ENCODE measurements around the gene DCC.
A peak's percentile ranks its signal among the peaks of the same experiment; 100 is the strongest.
"Not testable (repeated sequence)": the region's sequence is repeated elsewhere in the genome, so short reads cannot be mapped to it uniquely, and the experiment has no call there.

The DCC gene

GRCh38 chr18:52348209-52348608, 8.2 kb downstream of the DCC start:
- DNase-seq: peak; percentile 20

GRCh38 chr18:52349498-52349897, 9.5 kb downstream of the DCC start:
- no peak for DNase-seq

GRCh38 chr18:52352920-52353319, 12.9 kb downstream of the DCC start:
- DNase-seq: no peak

GRCh38 chr18:52353589-52353988, 13.6 kb downstream of the DCC start:
- DNase-seq: no peak

- peak; percentile 6 for DNase-seq
Measured at GRCh38 chr18:52363861-52364260, 23.9 kb downstream of the DCC start.

GRCh38 chr18:52366851-52367250, 26.9 kb downstream of the DCC start:
- not testable (repeated sequence) for DNase-seq

GRCh38 chr18:52367953-52368742, 28.2 kb downstream of the DCC start:
- no peak for DNase-seq

GRCh38 chr18:52370841-52371240, 30.8 kb downstream of the DCC start:
- no peak for DNase-seq

GRCh38 chr18:52376104-52376503, 36.1 kb downstream of the DCC start:
- DNase-seq: no peak

GRCh38 chr18:52377094-52377493, 37.1 kb downstream of the DCC start:
- DNase-seq: no peak

- DNase-seq: no peak
Measured at GRCh38 chr18:52386306-52386705, 46.3 kb downstream of the DCC start.

GRCh38 chr18:52387175-52387574, 47.2 kb downstream of the DCC start:
- DNase-seq: no peak

- DNase-seq: peak; percentile 43
Measured at GRCh38 chr18:52391810-52392559, 52.0 kb downstream of the DCC start.

- DNase-seq: no peak
Measured at GRCh38 chr18:52394602-52395001, 54.6 kb downstream of the DCC start.

- DNase-seq: no peak
Measured at GRCh38 chr18:52395146-52395852, 55.3 kb downstream of the DCC start.

- DNase-seq: no peak
Measured at GRCh38 chr18:52401236-52401635, 61.2 kb downstream of the DCC start.

GRCh38 chr18:52402814-52403213, 62.8 kb downstream of the DCC start:
- no peak for DNase-seq

- no peak for DNase-seq
Measured at GRCh38 chr18:52403291-52404021, 63.5 kb downstream of the DCC start.

- DNase-seq: no peak
Measured at GRCh38 chr18:52408800-52409302, 68.9 kb downstream of the DCC start.

- DNase-seq: no peak
Measured at GRCh38 chr18:52409727-52410126, 69.7 kb downstream of the DCC start.

GRCh38 chr18:52415131-52415530, 75.1 kb downstream of the DCC start:
- no peak for DNase-seq

GRCh38 chr18:52422985-52423601, 83.1 kb downstream of the DCC start:
- DNase-seq: no peak
